Central memory CD4-positive, alpha-beta T cell (primary cell): ENCODE measurements around the gene HIPK4.
A peak's percentile ranks its signal among the peaks of the same experiment; 100 is the strongest.
"Not testable (repeated sequence)": the region's sequence is repeated elsewhere in the genome, so short reads cannot be mapped to it uniquely, and the experiment has no call there.

Source experiments
- DNase-seq: peaks from one replicate; pipeline ENCODE4 v3.0.0; 2022
- total RNA-seq, 3 experiments: gene quantifications; one replicate each; lab custom pipeline; 2026; lab: John Stamatoyannopoulos, UW

Gene HIPK4, protein sequence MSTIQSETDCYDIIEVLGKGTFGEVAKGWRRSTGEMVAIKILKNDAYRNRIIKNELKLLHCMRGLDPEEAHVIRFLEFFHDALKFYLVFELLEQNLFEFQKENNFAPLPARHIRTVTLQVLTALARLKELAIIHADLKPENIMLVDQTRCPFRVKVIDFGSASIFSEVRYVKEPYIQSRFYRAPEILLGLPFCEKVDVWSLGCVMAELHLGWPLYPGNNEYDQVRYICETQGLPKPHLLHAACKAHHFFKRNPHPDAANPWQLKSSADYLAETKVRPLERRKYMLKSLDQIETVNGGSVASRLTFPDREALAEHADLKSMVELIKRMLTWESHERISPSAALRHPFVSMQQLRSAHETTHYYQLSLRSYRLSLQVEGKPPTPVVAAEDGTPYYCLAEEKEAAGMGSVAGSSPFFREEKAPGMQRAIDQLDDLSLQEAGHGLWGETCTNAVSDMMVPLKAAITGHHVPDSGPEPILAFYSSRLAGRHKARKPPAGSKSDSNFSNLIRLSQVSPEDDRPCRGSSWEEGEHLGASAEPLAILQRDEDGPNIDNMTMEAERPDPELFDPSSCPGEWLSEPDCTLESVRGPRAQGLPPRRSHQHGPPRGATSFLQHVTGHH
- 0 to 0.22 (median 0.11) reads per million in 3 experiments for total RNA-seq

DNA sequence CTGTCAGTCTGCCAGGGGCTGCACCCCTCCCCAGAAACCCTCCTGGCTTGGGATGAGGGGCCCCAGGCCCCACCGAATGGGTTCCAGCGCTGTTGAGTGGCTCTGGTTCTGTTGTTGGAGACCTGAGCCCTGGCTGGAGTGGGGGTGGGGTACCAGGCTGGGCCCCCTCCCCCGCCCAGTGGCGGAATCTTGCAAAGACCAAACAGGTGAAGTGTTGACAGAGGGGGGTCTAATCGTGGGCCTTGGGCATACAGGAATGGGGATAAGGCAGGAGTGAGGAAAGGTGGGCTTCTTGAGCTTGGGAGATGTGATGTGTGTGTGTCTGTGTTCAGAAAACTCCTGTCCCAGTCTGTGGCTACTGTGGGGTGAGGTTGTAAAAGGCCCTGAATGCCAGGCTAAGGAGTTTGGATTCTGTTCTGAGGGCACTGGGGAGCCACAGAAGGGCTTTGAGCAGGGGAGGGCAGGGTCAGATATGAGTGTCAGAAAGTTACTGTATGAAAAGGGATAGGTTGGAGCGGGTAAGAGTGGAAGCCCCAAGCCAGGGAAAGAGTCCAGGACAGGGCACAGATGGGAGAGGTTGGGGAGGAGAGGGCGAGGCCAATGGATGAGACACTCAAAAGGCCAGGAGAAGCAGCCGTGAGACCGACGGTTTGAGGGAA lies at the start of gene HIPK4:
TSS of gene HIPK4 (minus strand) at position 98 of the 659 bp plus-strand sequence. CDS start 279 bp downstream, outside the sequence.
- DNase-seq = no peak

DNA sequence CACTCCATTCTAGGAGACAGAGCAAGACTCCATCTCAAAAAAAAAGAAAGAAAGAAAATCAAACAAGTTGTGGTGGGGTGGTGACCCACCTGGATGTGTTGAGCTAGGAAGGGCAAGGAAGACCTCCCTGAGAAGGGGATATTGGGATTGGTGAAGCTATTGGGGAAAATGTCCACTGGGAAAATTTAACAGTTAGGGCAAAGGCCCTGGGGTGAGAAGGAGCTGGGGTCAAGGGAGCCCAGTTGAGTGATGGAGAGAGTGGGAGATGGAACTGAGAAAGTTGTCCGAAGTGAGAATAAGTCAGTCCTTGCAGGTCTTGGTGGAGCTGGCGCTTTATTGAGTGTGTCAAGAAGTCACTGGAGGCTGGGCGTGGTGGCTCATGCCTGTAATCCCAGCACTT lies 48.3 kb upstream of the HIPK4 start:
- no peak for DNase-seq

DNA sequence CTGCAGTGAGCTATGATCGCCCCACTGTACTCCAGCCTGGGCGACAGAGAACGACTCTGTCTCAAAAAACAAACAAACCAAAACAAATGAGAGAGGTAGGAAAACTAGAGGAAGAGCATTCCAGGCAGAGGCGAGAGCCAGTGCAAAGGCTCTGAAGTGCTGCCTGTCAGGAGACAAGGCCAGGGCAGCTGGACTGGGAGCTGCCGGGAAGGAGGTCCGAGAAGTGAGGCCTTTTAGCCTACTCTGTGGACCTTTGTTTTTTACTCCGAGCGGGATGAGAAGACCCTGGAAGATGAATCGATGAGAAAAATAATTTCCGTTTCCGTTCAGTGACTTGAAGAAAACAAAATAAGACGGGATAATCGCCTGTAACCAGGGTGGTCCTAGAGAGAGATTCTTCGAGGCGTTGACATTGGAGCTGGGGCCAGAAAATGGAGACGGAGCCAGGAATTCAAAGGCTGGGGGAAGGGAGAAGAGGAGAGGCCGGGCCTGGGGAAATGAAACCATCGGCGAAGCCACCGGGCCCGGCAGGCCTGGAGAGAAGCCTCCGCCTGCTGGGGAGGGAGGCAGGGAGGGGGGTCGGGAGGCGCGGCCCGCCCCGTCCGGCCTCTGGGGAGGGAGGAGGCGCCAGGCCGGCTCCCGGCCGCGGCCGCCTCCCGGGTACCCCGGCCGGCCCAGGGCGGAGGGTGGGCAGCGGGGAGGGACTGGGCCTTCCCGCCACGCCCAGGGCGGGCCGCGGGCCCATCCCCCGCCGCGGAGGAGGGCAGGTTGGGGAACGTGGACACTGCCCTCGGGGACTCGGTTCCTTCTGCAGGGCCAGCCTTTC lies 43.6 kb upstream of the HIPK4 start:
- DNase-seq = peak; percentile 39

DNA sequence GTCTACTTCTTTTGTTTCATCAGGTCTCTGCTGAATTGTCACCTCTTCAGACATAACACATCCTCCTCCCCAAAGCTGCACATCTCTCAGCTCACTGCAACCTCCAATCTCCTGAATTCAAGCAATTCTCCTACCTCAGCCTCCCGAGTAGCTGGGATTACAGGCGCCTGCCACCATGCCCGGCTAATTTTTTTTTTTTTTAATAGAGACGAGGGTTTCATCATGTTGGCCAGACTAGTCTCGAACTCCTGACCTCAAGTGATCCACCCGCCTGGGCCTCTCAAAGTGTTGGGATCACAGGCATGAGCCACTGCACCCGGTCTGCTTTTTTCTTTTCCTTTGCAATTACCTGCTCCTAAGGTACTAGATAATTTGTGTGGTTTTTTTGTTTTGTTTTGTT lies 42.8 kb upstream of the HIPK4 start:
- not testable (repeated sequence) for DNase-seq

DNA sequence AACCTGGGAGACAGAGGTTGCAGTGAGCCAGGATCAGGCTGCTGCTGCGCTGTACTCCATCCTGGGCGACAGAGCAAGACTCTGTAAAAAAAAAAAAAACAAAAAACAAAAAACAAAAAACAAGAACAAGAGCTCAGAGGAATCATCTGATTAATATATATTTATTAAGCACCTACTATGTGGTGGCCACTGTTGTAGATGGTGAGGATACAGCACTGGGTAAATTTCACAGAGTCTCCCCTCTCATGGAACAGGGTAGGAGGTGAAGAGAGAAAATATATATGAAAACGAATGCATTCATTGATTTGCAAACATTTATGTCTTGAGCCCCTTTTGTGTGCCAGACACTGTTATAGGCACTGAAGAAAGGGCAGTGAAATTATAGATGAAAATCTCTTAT lies 41.7 kb upstream of the HIPK4 start:
- DNase-seq = no peak

DNA sequence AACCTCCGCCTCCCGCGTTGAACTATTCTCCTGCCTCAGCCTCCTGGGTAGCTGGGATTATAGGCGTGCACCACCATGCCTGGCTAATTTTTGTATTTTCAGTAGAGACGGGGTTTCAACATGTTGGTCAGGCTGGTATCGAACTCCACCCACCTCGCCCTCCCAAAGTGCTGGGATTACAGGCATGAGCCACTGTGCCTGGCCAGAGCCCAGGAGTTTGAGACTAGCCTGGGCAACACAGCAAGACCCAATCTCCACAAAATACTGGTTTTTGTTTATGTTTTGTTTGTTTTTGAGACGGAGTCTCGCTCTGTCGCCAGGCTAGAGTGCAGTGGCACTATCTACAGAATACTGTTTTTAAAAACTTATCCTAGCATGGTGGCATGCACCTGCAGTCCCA lies 40.3 kb upstream of the HIPK4 start:
- DNase-seq = not testable (repeated sequence)

DNA sequence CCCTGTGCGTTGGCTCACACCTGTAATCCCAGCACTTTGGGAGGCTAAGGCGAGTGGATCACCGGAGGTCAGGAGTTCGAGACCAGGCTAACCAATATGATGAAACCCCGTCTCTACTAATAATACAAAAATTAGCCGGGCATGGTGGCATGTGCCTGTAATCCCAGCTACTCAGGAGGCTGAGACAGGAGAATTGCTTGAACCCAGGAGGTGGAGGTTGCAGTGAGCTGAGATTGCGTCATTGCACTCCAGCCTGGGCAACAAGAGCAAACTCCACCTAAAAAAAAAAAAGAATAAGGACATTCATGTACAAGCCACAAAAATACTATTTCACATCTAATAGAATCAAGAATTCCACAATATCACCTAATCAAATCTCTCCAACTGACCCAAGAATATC lies 38.2 kb upstream of the HIPK4 start:
- not testable (repeated sequence) for DNase-seq

DNA sequence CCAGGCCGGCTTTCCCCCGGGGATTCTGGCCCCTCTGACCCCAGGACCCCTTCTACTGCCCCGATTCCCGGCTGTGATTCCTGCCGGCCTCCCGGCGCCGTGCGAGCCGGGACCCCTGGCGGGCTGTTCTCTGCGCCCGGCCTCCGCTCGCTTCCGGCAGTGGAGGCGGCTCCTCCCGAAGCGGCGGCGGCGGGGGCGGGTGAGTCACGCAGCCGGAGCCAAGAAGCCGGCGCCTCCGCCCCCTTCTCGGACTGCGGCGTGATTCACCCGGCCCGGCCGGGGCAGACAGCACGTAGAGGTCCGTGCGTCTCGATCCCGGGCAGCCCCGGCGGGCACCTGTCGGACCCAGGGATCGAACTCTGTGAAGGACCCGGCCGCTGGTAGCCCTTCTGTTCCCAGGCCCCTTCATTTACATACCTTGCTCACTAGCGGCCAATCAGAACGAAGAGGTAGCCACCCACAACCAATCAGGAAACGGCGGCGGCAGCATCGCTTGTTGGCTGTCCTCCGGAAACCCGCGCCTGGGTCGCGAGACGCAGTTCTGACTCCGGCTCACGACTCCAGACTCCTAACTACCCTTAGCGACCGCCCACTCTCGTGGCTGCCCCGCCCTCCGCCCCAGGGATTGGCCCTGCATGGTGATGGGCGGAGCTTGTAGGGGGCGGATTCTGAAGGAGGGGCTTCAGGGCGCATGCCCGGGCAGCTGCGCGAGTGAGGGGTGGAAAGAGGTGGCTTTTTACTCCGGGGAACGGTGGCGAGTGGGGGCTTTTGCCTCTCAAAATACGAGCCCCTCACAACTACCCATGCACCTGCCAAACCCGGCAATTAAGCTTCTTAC lies 35.7 kb upstream of the HIPK4 start, which contains the start of gene SERTAD1:
TSS of gene SERTAD1 (minus strand) at position 543 of the 838 bp plus-strand sequence. CDS start 2,446 bp downstream, outside the sequence.
- DNase-seq = peak; percentile 100

DNA sequence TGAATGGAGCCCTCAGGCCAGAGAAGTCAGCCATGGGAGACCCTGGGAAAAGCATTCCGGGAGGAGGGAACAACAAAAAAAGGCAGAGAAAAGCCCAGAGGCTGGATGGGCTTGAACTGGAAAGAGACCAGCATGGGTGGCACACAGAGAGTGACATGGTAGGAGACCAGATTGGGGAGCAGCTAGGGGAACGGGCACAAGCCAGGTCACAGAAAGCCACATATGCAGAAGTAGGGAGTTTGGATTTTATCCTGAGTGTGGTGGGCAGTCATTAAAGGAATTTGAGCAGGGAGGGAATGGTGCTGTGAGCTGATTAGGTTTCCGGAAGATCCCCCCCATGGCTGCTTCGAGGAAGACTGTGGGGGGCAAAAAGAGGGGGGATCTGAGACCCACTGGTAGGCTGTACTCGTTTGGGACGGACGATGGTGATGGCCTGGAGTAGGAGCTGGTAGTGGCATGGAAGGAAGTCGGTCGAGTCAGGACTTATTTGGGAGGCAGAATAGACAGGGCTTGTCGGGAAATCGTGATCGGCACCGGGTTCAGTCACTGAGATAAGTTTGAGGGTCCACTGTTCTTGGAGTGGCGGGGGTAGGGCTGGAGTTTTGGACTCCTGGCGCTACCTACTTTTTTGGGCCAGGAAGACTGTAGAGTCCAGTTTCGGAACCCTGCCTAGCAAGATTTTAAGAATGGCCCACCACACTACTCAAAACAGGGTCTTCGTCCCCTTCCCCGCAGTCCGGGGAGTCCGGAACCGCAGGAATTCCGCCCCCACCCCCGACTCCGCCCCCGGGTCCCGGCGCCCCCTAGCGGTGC lies 34.9 kb upstream of the HIPK4 start:
- no peak for DNase-seq

DNA sequence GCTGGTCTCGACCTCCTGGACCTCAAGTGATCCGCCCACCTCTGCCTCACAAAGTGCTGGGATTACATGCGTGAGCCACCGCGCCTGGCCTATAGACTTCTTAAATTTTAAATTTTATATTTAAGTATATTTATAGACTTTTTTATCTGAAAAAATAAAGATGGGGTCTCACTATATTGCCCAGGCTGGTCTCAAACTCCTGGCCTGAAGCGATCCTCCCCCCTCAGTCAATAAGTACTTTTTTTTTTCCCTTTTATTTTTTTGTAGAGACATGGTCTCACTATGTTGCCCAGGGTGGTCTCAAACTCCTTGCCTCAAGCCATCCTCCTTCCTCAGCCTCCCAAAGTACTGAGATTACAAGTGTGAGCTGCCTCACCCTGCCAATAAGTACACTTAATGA lies 34.0 kb upstream of the HIPK4 start:
- no peak for DNase-seq

DNA sequence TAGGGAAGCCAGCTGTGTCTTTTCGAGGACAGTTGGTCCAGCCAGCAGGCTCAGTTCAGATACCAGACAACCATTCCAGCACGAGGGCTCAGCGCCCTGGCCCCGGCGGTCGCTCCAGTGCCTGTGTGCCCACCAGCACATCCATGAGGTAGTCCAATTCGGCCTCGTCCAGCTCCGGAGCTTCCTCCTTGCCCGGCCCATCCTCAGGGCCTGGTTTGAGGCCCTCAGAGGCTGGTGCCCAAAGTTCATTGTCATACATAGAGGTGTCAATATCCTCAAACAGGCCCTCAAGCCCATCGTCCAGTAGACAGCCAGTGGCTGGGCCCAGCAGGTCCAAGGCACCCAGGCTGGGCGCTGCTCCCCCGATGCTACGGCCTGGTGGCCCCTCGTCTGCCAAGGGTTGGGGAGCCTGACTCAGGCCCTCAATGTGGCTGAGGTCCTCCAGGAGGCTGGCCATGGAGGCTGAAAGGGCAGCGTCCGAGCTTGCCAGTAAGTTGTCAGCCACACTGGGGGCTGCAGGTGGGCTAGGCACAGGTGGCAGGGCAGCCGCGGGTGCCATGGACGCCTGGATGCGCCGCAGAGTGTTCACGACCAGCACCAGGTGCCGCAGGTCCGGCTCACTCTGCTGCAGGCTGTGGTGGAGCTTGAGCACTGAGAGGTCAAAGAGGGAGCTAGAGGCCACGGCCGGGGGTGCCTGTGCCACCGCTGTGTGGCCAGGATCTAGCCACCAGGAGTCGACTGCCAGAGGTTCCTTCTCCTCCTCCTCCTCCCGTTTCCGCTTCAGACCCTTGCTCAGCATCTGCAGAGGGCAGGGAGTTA lies 33.0 kb upstream of the HIPK4 start:
- no peak for DNase-seq

DNA sequence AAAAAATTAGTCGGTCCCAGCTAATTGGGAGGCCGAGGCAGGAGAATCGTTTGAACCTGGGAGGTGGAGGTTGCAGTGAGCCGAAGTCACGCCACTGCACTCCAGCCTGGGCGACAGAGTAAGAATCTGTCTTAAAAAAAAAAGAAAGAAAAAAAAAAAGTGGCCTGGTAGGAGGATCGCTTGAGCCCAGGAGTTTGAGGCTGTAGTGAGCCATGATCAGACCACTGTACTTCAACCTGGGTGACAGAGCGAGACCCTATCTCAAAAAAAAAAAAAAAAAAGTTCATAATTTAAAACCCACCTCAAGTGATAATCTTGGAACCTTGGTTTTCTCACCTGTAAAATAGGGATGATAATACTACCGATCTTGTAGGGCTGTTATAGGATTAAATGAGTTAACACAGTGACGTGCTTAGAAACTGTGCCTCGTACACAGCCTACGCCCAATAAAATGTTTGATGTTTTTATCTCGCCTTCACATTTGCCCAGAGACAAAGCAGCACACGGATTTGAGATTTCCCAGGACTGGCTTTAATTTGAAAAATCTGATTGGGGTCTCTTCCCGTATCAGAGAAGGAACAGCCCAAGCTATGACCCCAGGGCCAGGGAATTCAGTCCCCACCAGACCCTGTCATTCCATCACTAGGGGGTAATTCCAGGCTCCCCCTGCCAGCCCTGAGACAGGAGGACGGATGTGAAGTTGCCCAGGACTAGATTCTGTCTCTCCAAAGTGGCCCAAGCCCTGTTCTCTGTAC lies 32.2 kb upstream of the HIPK4 start:
- no peak for DNase-seq

DNA sequence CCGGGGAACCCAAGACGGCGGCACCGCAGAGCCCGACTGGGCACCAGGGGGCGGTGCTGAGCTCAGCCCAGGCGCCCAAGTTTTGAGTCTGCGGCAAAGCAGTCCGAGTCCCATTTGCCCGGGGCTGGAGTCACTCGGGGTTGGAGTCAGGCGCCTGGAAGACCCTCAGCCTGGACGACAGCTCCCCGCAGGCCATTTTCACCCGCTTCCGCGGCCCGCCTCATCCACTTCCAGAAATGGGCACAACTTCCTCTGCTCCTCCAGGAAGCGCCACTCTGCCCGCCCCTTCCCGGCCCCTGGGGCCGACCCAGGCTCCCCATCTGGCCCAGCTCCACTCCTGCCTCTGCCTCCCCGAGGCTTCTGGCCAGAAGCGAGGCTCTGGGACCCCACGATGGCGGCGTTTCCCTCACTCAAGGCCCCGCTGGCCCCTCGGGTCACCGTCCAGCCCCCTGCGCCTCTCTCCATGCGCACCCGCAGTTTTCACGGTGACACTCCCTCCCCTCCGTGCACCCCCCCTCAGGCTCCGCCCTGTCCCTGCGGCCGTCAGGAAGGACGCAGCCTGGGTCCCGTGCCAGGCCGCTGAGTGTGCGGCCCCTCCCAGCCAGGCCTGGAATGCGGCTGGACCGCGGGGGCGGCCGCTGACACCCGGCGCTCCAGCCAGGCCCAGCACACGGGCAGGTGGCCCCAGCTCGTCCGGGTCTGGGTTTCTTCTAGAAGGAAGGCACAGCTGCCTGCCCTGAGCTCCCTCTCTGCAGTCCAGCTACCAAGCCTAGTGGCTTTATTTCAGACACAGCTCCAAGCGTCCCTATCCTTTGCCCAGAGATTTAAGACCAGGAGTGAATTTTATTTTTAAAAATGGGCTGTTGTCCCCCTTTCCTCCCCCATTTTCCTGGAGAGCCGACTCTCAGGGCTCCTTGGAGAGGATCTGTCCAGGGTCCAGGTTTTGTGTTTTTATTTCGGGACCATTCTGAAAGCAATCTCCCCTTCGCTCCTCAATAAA lies 31.1 kb upstream of the HIPK4 start:
- peak; percentile 67 for DNase-seq

DNA sequence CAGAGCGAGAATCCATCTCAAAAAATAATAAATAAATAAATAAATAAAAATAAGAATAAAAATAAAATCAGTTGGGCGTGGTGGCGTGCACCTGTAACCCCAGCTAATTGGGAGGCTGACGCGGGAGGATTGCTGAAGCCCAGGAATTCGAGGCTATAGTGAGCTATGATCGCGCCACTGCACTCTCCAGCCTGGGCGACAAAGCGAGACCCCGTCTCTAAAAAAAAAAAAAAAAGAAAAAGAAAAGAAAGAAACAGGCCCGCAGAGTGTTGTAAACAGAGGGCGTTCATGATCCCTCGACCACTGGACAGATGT lies 30.4 kb upstream of the HIPK4 start:
- no peak for DNase-seq

DNA sequence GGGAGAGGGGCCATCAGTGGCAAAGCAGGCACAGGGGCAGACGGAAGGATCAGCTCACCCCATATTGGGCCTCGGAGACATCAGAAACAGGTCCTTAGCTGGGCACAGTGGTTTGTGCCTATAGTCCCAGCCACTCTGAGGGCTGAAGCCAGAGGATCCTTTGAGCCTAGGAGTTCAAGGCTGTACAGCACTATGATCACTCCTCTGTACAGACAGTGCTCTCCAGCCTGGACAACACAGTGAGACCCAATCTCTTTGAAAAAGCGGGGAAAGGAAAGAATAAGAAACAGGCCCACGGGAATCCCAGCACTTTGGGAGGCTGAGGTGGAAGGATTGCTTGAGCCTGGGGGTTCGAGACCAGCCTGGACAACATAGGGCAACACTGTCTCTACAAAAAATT lies 29.8 kb upstream of the HIPK4 start:
- DNase-seq = no peak

DNA sequence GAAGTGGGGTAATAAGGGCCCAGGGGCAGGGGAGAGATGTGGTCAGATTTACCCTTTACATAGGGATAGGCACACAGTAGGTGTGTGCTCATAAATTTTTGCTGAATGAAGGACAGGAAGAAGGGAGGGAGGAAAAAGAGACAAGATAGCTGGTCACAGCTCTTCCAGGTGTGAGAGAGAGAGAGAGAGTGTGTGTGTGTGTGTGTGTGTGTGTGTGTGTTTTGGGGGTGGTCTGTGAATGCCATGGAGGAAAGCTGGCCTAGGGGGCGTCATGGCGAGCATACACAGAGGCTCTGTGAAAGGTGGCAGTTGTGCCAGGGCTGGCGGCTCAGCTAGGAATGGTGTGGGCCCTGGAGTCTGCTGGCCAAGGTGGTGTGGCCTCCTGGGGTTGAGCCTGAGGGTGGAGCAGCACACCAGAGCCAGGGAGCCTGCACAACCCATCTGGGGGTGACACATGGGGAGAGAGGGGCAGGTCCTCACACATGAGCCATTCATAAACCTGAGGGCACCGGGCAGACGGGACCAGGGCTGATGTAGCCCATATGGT lies 29.2 kb upstream of the HIPK4 start:
- DNase-seq = no peak

DNA sequence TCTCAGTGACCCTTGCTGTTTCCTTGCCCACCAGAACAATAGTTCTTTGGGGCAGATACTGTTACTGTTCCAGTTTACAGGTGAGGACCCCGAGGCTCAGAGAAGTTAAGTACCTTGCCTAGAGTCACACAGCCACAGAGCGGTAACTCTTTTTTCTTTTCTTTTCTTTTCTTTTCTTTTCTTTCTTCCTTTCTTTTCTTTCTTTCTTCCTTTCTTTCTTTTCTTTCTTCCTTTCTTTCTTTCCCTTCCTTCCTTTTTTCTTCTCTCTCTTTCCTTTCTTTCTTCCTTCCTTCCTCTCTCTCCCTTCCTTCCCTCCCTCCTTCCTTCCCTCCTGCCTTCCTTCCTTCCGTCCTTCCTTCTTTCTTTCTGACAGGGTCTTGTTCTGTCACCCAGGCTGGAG lies 28.1 kb upstream of the HIPK4 start:
- DNase-seq = no peak

DNA sequence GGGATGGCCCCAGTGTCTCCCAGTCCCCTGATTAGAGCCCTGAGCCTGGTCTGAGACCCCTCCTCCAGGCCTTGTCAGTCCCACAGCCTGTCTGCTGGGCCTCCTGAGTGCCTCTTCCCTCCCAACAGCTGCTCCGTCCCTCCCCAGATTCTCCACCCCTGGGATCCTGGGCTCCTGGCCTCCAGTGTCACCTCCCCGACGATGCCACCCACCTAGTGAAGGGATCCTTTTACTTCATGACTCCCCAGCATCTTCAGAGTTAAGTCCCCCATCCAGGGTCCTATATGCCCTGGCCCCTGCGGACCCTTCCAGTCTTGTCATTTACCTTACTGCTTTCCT lies 27.6 kb upstream of the HIPK4 start:
- no peak for DNase-seq
